Activated CD8-positive, alpha-beta memory T cell treated with anti-CD3 and anti-CD28 coated beads for 4 hours (primary cell): ENCODE measurements around the gene MAGEB3.
"Not testable (repeated sequence)": the region's sequence is repeated elsewhere in the genome, so short reads cannot be mapped to it uniquely, and the experiment has no call there.

Experiments used
- DNase-seq, 2 donors: peaks; one replicate each; pipeline ENCODE4 v3.0.0-alpha.2; 2020; ENCODE audit warnings: low read depth in 2 of 2

Gene MAGEB3, protein sequence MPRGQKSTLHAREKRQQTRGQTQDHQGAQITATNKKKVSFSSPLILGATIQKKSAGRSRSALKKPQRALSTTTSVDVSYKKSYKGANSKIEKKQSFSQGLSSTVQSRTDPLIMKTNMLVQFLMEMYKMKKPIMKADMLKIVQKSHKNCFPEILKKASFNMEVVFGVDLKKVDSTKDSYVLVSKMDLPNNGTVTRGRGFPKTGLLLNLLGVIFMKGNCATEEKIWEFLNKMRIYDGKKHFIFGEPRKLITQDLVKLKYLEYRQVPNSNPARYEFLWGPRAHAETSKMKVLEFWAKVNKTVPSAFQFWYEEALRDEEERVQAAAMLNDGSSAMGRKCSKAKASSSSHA

DNA sequence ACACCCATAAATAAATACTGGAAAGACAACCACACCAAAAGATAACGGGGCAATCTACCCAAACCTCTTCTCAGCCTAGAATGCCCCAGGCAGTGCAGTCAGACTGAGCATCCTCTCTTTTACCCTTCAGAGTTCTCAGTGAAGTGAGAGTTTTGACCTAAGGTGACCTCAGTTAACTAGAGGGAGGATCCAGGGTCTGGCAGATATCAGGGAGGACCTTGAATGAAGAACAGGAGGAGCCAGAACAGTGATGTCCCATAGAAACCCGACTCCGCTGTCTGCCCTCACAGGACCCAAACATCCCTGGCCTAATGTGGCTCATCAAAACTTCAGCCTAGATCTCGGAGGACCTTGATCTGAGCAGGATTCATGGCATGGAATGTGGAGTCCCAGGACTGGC lies at the start of gene MAGEB3:
Gene MAGEB3, plus strand, starts transcription at position 263 of the 400 bp plus-strand sequence. CDS start 5,268 bp downstream, outside the sequence.
- no peak for DNase-seq

GRCh38 chrX:30181353-30181752 lies 49.1 kb upstream of the MAGEB3 start:
- no peak for DNase-seq

- no peak for DNase-seq
Measured at GRCh38 chrX:30183554-30183953, 46.9 kb upstream of the MAGEB3 start.

GRCh38 chrX:30190426-30190825 lies 40.0 kb upstream of the MAGEB3 start:
- DNase-seq: no peak

- not testable (repeated sequence) for DNase-seq
Measured at GRCh38 chrX:30193910-30194309, 36.5 kb upstream of the MAGEB3 start.

DNA sequence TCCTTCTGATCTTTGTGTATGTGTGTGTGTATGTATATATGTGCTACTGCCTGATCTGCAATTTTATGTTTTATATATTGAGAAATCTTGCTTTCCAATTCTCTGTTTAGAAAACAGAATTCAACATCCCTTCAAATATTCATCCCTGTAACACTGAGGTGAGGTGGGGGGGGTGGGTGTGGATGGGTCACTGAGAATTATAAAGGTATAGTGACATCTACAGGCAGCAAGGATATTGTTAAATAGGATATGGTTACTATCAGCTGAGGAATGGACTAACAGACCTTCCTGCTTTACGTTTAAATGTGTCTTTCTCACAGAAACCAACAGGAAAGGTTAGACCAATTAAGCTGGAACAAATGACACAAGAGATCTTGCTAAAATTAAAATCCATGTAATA lies 34.1 kb upstream of the MAGEB3 start:
- DNase-seq: no peak

GRCh38 chrX:30212172-30212571 lies 18.3 kb upstream of the MAGEB3 start:
- DNase-seq: no peak

DNA sequence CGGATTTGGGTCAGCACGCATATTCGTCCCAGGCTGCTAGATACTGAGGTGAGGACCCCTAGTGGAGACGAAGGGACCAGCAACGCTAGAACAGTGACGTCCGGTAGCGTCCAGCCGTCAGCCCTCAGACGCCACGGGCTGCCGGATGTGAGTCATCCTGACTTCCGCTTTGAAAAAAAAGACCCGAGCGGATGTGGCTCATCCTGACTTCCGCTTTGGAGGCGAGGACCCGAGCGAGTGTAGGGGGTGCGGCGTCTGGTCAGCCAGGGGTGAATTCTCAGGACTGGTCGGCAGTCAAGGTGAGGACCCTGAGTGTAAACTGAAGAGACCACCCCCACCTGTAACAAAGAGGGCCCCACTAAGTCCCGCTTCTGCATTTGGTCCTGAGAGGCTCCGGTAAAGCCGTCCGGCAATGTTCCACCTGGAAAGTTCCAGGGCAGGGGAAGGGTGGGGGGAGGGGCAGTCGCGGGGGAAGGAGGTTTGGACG lies 15.1 kb upstream of the MAGEB3 start, which contains the start of gene MAGEB2:
Gene MAGEB2, plus strand, starts transcription at position 207 of the 487 bp plus-strand sequence. CDS start 3,018 bp downstream, outside the sequence.
- DNase-seq: no peak

- DNase-seq: no peak
Measured at GRCh38 chrX:30217465-30217864, 13.0 kb upstream of the MAGEB3 start.

- no peak for DNase-seq
Measured at GRCh38 chrX:30219372-30219771, 11.1 kb upstream of the MAGEB3 start.

GRCh38 chrX:30220661-30221060 lies 9.8 kb upstream of the MAGEB3 start:
- no peak for DNase-seq

DNA sequence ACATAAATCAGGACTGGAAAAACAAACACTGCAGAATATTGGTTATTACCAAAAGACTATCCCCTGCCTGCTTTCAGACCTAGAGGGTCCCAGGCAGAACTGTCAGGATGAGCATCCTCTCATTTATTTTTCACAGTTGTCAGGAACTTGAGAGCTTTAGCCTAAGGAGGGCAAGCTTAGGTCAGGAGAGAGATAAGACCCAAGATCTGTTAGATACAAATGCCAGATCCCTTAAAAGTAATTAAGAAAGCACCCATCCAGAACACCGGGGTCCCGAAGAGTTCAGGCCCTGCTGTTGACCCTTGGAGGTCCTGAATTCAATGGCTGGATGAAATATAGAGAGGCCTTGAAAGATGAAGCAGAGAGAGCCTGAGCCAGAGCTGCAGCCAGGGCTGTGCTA lies 5.9 kb upstream of the MAGEB3 start:
- no peak for DNase-seq

DNA sequence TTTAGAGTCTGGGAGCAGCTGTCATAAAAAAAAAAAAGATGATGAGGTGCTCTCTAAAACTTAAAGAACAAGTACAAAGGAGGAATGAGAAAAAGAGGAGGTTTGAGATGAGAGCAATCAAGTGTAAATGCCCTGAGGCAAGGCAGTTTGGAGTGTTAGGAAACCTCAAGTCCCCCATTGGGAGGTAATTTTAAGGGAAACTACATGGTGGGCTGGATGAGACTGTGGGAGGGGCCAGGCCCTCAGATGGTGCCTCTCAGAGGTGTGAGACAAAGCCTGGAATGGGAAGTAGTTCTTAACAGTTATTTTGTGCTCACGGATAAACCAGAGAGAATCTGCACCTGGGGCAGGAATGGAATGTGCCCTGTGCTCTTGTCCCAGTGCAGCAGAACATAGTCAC lies 1.9 kb upstream of the MAGEB3 start:
- DNase-seq: no peak

DNA sequence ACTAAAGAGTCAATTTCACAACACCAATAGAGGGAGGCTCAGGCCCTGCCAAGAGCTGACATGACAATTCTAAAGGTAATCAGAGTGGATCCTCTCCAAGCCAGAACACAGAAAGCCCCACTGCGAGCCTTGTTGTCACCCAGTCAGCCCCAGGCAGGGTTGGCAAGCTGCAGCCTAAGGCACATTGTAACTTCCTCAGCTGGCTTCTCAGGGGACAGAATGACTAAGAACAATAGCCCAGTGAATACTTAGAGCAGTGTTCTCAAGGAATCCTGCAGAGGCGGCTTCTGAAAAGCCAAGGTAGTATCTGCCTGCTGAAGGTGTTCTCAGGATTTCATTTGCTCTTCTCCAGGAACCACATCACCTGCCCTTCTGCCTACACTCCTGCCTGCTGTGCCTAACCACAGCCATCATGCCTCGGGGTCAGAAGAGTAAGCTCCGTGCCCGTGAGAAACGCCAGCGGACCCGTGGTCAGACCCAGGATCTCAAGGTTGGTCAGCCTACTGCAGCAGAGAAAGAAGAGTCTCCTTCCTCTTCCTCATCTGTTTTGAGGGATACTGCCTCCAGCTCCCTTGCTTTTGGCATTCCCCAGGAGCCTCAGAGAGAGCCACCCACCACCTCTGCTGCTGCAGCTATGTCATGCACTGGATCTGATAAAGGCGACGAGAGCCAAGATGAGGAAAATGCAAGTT lies 11.4 kb downstream of the MAGEB3 start, which contains the start of gene MAGEB4:
Gene MAGEB4, plus strand, starts transcription at position 277 of the 692 bp plus-strand sequence. Its CDS starts 136 bp downstream, at position 413.
- DNase-seq: no peak

GRCh38 chrX:30246769-30247489 lies 16.5 kb downstream of the MAGEB3 start, which contains the start of gene MAGEB1:
Gene MAGEB1, plus strand, starts transcription at chrX:30247146. Its CDS starts 3,348 bp downstream, at chrX:30250494.
- no peak for DNase-seq

GRCh38 chrX:30248854-30249253 lies 18.4 kb downstream of the MAGEB3 start:
- no peak for DNase-seq

DNA sequence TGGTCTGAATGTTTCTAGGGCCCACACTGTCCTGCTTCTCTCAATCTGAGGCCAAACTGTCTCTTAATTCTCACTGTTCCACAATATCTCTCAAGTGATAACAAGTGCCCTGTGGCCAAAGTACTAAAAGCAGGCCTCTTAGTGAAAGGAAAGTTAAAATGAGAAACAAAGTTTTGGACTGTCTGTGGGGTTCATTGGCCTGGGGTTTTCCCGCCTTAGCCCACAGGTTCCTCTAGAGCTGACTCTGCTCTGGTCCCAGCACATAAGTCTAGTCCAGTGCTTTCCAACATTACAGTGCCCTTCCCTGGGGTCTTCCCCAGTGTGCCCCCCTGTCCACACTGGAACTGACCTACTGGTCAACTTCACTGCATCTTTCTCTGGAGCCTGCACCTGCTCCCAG lies 22.8 kb downstream of the MAGEB3 start:
- no peak for DNase-seq

DNA sequence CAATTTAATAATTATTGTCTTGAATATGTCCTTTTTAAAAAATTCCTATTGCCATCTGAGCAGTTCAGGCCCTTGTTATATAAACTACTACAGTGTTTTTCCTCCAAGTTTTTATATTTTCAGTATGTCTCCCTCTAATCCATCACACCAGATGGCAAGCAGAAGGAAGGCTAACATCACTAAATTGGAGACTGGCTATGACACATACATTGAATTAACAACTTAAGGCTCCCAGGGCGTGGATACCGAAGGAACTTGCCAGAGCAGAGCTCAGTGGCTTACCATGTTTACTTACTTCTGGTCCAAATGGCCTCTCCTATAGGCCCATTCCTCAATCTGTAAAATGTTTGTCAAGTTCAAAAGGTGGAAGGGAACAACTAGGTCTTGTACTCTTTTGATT lies 29.5 kb downstream of the MAGEB3 start:
- no peak for DNase-seq

GRCh38 chrX:30261012-30261411 lies 30.6 kb downstream of the MAGEB3 start:
- no peak for DNase-seq

GRCh38 chrX:30262763-30263162 lies 32.3 kb downstream of the MAGEB3 start:
- no peak for DNase-seq

DNA sequence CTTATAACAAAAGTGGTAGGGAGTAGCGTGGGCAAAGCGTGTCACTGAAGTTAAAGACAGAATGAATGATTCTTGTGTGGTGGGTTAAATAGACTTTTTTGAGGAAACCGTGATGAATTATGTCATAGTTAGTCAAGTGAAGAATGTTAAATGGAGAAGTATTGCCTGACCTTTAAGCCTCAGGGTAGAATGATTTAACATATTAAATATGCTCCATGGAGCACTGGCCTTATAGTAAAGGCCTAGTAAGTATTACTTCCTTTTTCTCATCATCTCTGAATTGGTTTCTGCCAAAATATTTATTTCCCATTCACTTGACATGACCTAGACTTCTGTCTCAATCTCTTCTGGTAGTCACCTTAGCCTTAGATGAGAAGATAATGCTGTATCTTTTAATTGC lies 40.2 kb downstream of the MAGEB3 start:
- DNase-seq: no peak

GRCh38 chrX:30275498-30275897 lies 45.0 kb downstream of the MAGEB3 start:
- DNase-seq: no peak
